NCI-H510A (cell line): Measurements from ENCODE around the gene PCNX1.
A peak's percentile ranks its signal among the peaks of the same experiment; 100 is the strongest.

Experiments
- DNase-seq: peaks from one replicate; lab custom pipeline; 2025; lab: John Stamatoyannopoulos, UW

PCNX1 gene

GRCh38 chr14:71163842-71164629 is 256.8 kb downstream of the PCNX1 start:
- DNase-seq: peak; percentile 48
